Osteoblast (primary cell): Measurements from ENCODE around the gene SGK1. TPM values are rescaled to one million over a fixed set of nuclear protein-coding genes. Genes with fewer than 3 reads are reported as not detected.
"Not testable (repeated sequence)": the region's sequence is repeated elsewhere in the genome, so short reads cannot be mapped to it uniquely, and the experiment has no call there.

ENCODE experiments used
- DNase-seq: peaks from one replicate; pipeline ENCODE4 v3.0.0; 2011; ENCODE audit warnings: low spot score, mixed read lengths; ENCODE audit not compliant: insufficient read length; ENCODE audit errors: missing footprints
- H2AFZ ChIP-seq: 2 replicates; pipeline ENCODE4 v1.6.0; 2011; ENCODE audit warnings: mild to moderate bottlenecking, low read length
- H3K27ac ChIP-seq: 2 replicates; pipeline ENCODE4 v1.5.1; 2011; ENCODE audit warnings: mild to moderate bottlenecking, low read depth, low read length, moderate library complexity
- H3K27me3 ChIP-seq: 2 replicates; pipeline ENCODE4 v1.6.0; 2012; ENCODE audit warnings: mild to moderate bottlenecking, control low read depth, inconsistent platforms, low read length, moderate library complexity; ENCODE audit not compliant: insufficient read depth
- H3K36me3 ChIP-seq: 2 replicates; pipeline ENCODE4 v1.5.1; 2011; ENCODE audit warnings: mild to moderate bottlenecking, low read length, control low read depth, moderate library complexity; ENCODE audit not compliant: insufficient read depth
- H3K4me1 ChIP-seq: 2 replicates; pipeline ENCODE4 v1.5.1; 2011; ENCODE audit warnings: mild to moderate bottlenecking, low read length, control low read depth, moderate library complexity; ENCODE audit not compliant: insufficient read depth
- H3K4me2 ChIP-seq: 2 replicates; pipeline ENCODE4 v1.6.0; 2011; ENCODE audit warnings: mild to moderate bottlenecking, low read length; ENCODE audit not compliant: insufficient read depth
- H3K4me3 ChIP-seq: fragments of 200-600 bp; sonication (generic); 3 replicates; pipeline ENCODE4 v1.5.1; 2012; ENCODE audit warnings: mild to moderate bottlenecking, low read length, inconsistent platforms; ENCODE audit not compliant: insufficient read depth
- H3K79me2 ChIP-seq: 2 replicates; pipeline ENCODE4 v1.6.0; 2012; ENCODE audit warnings: mild to moderate bottlenecking, low read length, control low read depth, inconsistent platforms; ENCODE audit not compliant: insufficient read depth
- H3K9me3 ChIP-seq: 2 replicates; pipeline ENCODE4 v1.5.1; 2011; ENCODE audit warnings: low read depth, low read length, control low read depth
- H4K20me1 ChIP-seq: 2 replicates; pipeline ENCODE4 v1.6.0; 2012; ENCODE audit warnings: mild to moderate bottlenecking, low read length, control low read depth; ENCODE audit not compliant: insufficient read depth
- CTCF ChIP-seq: IDR thresholded peaks from 2 replicates; pipeline ENCODE4 v1.5.1; 2011; ENCODE audit warnings: mild to moderate bottlenecking, low read depth, low read length, moderate library complexity; ENCODE audit errors: extremely low read depth
- total RNA-seq: library from RNA; depleted of rRNA; stranded (reverse); fragments of >200 nt; gene quantifications from 2 replicates; pipeline ENCODE4 v1.2.3, GENCODE V29; 2012

SGK1 gene
- total RNA-seq, 1 donor = 91.6 TPM

- no peak overlapping the region for H3K4me2 ChIP-seq
- no peaks in the 10 kb centered on the region for H3K9me3 ChIP-seq
- H2AFZ ChIP-seq = no peak overlapping the region
- H3K27me3 ChIP-seq = no peaks in the 10 kb centered on the region
- DNase-seq = no peak
- no peak overlapping the region for H3K27ac ChIP-seq
- H3K4me1 ChIP-seq = peaks cover 3% of the 10 kb centered on the region
- H4K20me1 ChIP-seq = no peaks in the 10 kb centered on the region
- no peaks in the 10 kb centered on the region for H3K36me3 ChIP-seq
- no peaks in the 10 kb centered on the region for H3K79me2 ChIP-seq
- TF ChIP-seq CTCF = no peak
- no peak overlapping the region for H3K4me3 ChIP-seq
Observed at GRCh38 chr6:134201716-134202115, 116.2 kb downstream of the SGK1 start.

- TF ChIP-seq CTCF = no peak
- Histone ChIP-seq H3K4me3 (no peak overlapping the region), H2AFZ (no peak overlapping the region), H3K36me3 (no peaks in the 10 kb centered on the region), H3K9me3 (no peaks in the 10 kb centered on the region), H3K27me3 (no peaks in the 10 kb centered on the region), H3K4me1 (peaks cover 11% of the 10 kb centered on the region), H3K4me2 (no peak overlapping the region), H3K27ac (no peak overlapping the region), H4K20me1 (no peaks in the 10 kb centered on the region), H3K79me2 (no peaks in the 10 kb centered on the region)
- DNase-seq = no peak
Observed at GRCh38 chr6:134199848-134200606, 117.9 kb downstream of the SGK1 start.

- Histone ChIP-seq H2AFZ (peak overlapping the region; percentile 26), H3K36me3 (no peaks in the 10 kb centered on the region), H3K4me1 (peaks cover 18% of the 10 kb centered on the region), H3K4me2 (no peak overlapping the region), H3K79me2 (no peaks in the 10 kb centered on the region), H3K9me3 (no peaks in the 10 kb centered on the region), H3K27ac (no peak overlapping the region), H3K27me3 (no peaks in the 10 kb centered on the region), H3K4me3 (no peak overlapping the region), H4K20me1 (no peaks in the 10 kb centered on the region)
- TF ChIP-seq CTCF = no peak
- no peak for DNase-seq
Observed at GRCh38 chr6:134198093-134198492, 119.8 kb downstream of the SGK1 start.

- not testable (repeated sequence) for H3K27me3 ChIP-seq, H3K27ac ChIP-seq, H3K79me2 ChIP-seq, DNase-seq, H3K4me2 ChIP-seq, H3K4me3 ChIP-seq, H4K20me1 ChIP-seq, H3K36me3 ChIP-seq, H3K9me3 ChIP-seq
- H2AFZ ChIP-seq = peak overlapping the region; percentile 26
- H3K4me1 ChIP-seq = peaks cover 18% of the 10 kb centered on the region
Observed at GRCh38 chr6:134197685-134198084, 120.2 kb downstream of the SGK1 start.
